ENCODE data around the gene PPDPF. TPM values are rescaled to one million over a fixed set of nuclear protein-coding genes. Genes with fewer than 3 reads are reported as not detected.

The PPDPF gene
- total and polyA plus RNA-seq, 2 donors (not counting 3 experiments of a cell fraction or from before 2014, with no cell fraction given): 52.2 to 219 TPM

DNA sequence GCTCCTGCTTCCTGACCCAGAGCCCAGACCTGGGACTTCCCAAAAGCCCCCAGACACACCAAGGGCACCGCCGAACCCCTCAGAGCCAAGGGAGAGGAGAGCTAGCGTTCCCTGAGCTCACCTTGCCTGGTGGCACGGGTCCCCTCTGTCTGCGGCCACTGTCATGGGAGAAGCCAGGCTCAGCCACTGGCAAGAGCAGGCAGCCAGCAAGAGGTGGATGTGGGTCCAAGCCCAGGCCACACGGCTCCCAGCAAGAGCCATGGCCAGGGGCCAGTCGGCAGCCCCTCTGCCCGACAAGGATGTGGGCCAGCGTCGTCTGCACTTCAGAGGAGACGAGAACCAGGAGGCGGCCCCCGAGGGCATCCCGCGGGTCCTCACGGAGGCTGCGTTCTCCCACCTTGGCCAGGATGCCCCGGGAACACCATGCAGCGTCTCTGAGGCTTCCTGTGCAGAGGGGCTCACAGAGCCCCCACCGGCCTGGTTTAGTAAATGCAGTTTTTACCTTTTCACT lies 2.2 kb upstream of the PPDPF start:
- CTCF ChIA-PET: interaction anchor here (1.1 to 1.9 kb wide), 3 partner anchors 15 to 22 kb away, joined by 3 to 13 read pairs (median 5); partner anchors contain the start of gene PTK6
- Histone ChIP-seq H3K9me3 (replicated peaks; ENCODE audit: control insufficient read depth, insufficient read depth, low read length) (no peaks in the 10 kb centered on the region), H3K79me2 (ENCODE audit: control insufficient read depth, insufficient read depth, low read length) (peaks cover 16% of the 10 kb centered on the region), H3K27me3 (ENCODE audit: control insufficient read depth in 2 of 2, insufficient read depth in 2 of 2, low read length in 2 of 2) (no peaks in the 10 kb centered on the region), H3K4me2 (ENCODE audit: insufficient read depth, low read length) (no peak overlapping the region), H3K4me3 (replicated peaks in 1 of 3; ENCODE audit: insufficient read depth in 1 of 3, low read depth in 1 of 3, low read length in 3 of 3) (no peak overlapping the region), H3K36me3 (ENCODE audit: control insufficient read depth in 2 of 2, extremely low read depth in 1 of 2, insufficient read depth in 2 of 2, low read length in 2 of 2) (peaks cover 0 to 2% of the 10 kb centered on the region in 2 experiments), H3K9me1 (replicated peaks; ENCODE audit: control insufficient read depth, extremely low read depth, insufficient read depth, low read length) (no peaks in the 10 kb centered on the region), H3K27ac (ENCODE audit: insufficient read depth, low read depth, low read length) (no peak overlapping the region), H3K4me1 (ENCODE audit: control insufficient read depth, extremely low read depth, insufficient read depth, low read length) (peaks cover 12% of the 10 kb centered on the region), H2AFZ (ENCODE audit: low read depth, low read length) (no peak overlapping the region), H3K9ac (replicated peaks; ENCODE audit: extremely low read depth, insufficient read depth, low read length) (no peak overlapping the region), H4K20me1 (replicated peaks; ENCODE audit: control insufficient read depth, extremely low read depth, insufficient read depth, low read length) (no peaks in the 10 kb centered on the region)
- no peak for FAIRE-seq
- no peak for DNase-seq (ENCODE audit: low read depth, low spot score)
- intact Hi-C loops (cut with micrococcal nuclease): loop anchor here (10.0 kb wide), 1 partner anchor 84 kb away; no protein-coding TSS in a partner anchor
- TF ChIP-seq JUN (IDR thresholded peaks at IDR 0.05; ENCODE audit: borderline replicate concordance, insufficient read depth, insufficient read length, low read depth): no peak
- TF ChIP-seq POLR2A (IDR thresholded peaks at IDR 0.05; ENCODE audit: low read depth, low read length): no peak
- TF ChIP-seq MAX (IDR thresholded peaks at IDR 0.05; ENCODE audit: insufficient read depth, insufficient read length): no peak
- no peak for TF ChIP-seq CTCF (IDR thresholded peaks at IDR 0.05; ENCODE audit: extremely low read depth in 1 of 2, insufficient read depth in 1 of 2, low read depth in 1 of 2, low read length in 2 of 2)
- TF ChIP-seq POLR2AphosphoS5 (IDR thresholded peaks at IDR 0.05; ENCODE audit: insufficient read depth, low read depth, low read length): no peak
- POLR2A ChIA-PET: no interaction called here
- BruUV-seq (replicated peaks): no TSS peak
- dilution Hi-C loops (cut with MboI; ENCODE audit: extremely low pct_ligation_motif_present, low sequenced_read_pairs): no loop called here
